SU-DHL-6 (cell line): Measurements from ENCODE around the gene CCR5AS.

Experiments
- EZH2phosphoT487 ChIP-seq: fragments of 200-600 bp; sonication (generic), shearing (Covaris generic); conservative IDR thresholded peaks from 2 replicates; pipeline ENCODE4 v1.6.1; 2018; ENCODE audit warnings: mild to moderate bottlenecking, antibody characterized with exemption, low read length, moderate library complexity, mixed read lengths
- TF ChIP-seq, protein P1 (sequence below): fragments of 200-600 bp; sonication (generic); IDR thresholded peaks from one replicate; pipeline ENCODE4 v1.5.1; 2017; ENCODE audit warnings: antibody characterized with exemption, mild to moderate bottlenecking, low read length, moderate library complexity; ENCODE audit not compliant: insufficient read depth, poor library complexity, severe bottlenecking

DNA sequence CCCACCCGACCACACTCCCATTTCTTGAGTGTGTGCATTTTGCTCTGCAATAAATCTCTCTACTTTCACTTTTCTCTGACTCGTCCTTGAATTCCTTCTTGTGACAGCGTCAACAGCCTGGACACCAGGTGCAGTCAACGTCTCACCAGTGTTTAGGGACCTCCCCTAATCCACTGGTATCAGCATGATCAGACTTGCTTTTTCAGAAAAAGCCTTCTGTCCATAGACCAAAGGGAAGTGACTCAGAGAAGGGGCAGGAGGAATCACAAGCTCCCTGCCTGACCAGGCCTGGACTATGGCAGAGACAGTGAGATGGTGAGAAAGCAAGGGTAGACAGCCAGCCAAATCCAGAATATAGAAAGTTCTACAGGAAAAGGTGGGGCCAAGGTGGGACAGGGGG lies 20.7 kb downstream of the CCR5AS start:
- TF ChIP-seq, protein P1, sequence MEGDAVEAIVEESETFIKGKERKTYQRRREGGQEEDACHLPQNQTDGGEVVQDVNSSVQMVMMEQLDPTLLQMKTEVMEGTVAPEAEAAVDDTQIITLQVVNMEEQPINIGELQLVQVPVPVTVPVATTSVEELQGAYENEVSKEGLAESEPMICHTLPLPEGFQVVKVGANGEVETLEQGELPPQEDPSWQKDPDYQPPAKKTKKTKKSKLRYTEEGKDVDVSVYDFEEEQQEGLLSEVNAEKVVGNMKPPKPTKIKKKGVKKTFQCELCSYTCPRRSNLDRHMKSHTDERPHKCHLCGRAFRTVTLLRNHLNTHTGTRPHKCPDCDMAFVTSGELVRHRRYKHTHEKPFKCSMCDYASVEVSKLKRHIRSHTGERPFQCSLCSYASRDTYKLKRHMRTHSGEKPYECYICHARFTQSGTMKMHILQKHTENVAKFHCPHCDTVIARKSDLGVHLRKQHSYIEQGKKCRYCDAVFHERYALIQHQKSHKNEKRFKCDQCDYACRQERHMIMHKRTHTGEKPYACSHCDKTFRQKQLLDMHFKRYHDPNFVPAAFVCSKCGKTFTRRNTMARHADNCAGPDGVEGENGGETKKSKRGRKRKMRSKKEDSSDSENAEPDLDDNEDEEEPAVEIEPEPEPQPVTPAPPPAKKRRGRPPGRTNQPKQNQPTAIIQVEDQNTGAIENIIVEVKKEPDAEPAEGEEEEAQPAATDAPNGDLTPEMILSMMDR: no peak
- no peak for TF ChIP-seq EZH2phosphoT487
